GM12878 (cell line): ENCODE results near the gene PLEKHJ1. TPM values are rescaled to one million over a fixed set of nuclear protein-coding genes. Genes with fewer than 3 reads are reported as not detected.
A peak's percentile ranks its signal among the peaks of the same experiment; 100 is the strongest.

Experiments
- ATAC-seq: fragments of 200-7000 bp; cut with Tn5 transposase; 3 replicates; pipeline ENCODE4 v1.9.1; 2020; ENCODE audit warnings: mild to moderate bottlenecking, moderate library complexity
- BruUV-seq: library from RNA; stranded (reverse); fragments of 400-500 nt; replicated peaks from 2 replicates; lab custom pipeline; 2021; lab: Mats Ljungman, UMichigan
- CTCF ChIA-PET: fragments of 300-600 bp; sonication (Branson Sonifier 250); formaldehyde crosslinking; extraction: SDS; loops from one replicate; lab custom pipeline; 2021; ENCODE audit warnings: inconsistent platforms; lab: Yijun Ruan, JAX
- POLR2A ChIA-PET: fragments of 350-600 bp; formaldehyde crosslinking; extraction: SDS; loops from one replicate; lab custom pipeline; 2021; ENCODE audit warnings: inconsistent platforms; lab: Charles Lee
- RAD21 ChIA-PET: fragments of 300-600 bp; sonication (Branson Sonifier 250); formaldehyde crosslinking; loops from one replicate; lab custom pipeline; 2023; ENCODE audit warnings: antibody characterized with exemption; ENCODE audit not compliant: unreplicated experiment; lab: Charles Lee
- SMC1A ChIA-PET: fragments of 300-600 bp; sonication (Branson Sonifier 250); formaldehyde crosslinking; loops from one replicate; lab custom pipeline; 2023; ENCODE audit not compliant: unreplicated experiment, uncharacterized antibody; lab: Charles Lee
- DNase-seq: peaks from one replicate; pipeline ENCODE4 v3.0.0-alpha.2; 2011; ENCODE audit warnings: low read depth, low spot score
- FAIRE-seq: peaks from 3 replicates; lab custom pipeline; 2011; peaks lifted over from hg19 to GRCh38; lab: Jason Lieb, UNC
- H2AFZ ChIP-seq: 2 replicates; pipeline ENCODE4 v1.6.0; 2011; ENCODE audit warnings: low read depth, low read length, control low read depth; ENCODE audit not compliant: control insufficient read depth
- H3K27ac ChIP-seq: 2 replicates; pipeline ENCODE4 v1.5.1; 2011; ENCODE audit warnings: control low read depth; ENCODE audit not compliant: control insufficient read depth, insufficient read depth
- H3K27me3 ChIP-seq, 2 experiments: replicated peaks in 1 of 2; 2 replicates each; pipeline versions ENCODE4 v1.6.0 to v1.6.1; 2011; ENCODE audit warnings: low read length in 1 of 2; ENCODE audit not compliant: control insufficient read depth in 2 of 2, insufficient read depth in 2 of 2
- H3K36me3 ChIP-seq, 2 experiments: 2 replicates each; pipeline ENCODE4 v1.5.1; 2011; ENCODE audit warnings: low read length in 1 of 2; ENCODE audit not compliant: control insufficient read depth in 2 of 2, insufficient read depth in 2 of 2
- H3K4me1 ChIP-seq: 2 replicates; pipeline ENCODE4 v1.6.1; 2011; ENCODE audit warnings: mild to moderate bottlenecking, low read length, moderate library complexity, mixed read lengths; ENCODE audit not compliant: control insufficient read depth, insufficient read depth
- H3K4me2 ChIP-seq: 2 replicates; pipeline ENCODE4 v1.6.0; 2011; ENCODE audit warnings: control low read depth; ENCODE audit not compliant: control insufficient read depth, insufficient read depth
- H3K4me3 ChIP-seq: fragments of 200-600 bp; sonication (generic); 2 replicates; pipeline ENCODE4 v1.5.1; 2016
- H3K79me2 ChIP-seq: 2 replicates; pipeline ENCODE4 v1.6.0; 2011; ENCODE audit warnings: low read length; ENCODE audit not compliant: control insufficient read depth, insufficient read depth
- H3K9ac ChIP-seq: 2 replicates; pipeline ENCODE4 v1.8.0; 2011; ENCODE audit warnings: low read length, control low read depth, mixed read lengths; ENCODE audit not compliant: control insufficient read depth, insufficient read depth
- H3K9me3 ChIP-seq: replicated peaks from 3 replicates; pipeline ENCODE4 v1.5.1; 2011; ENCODE audit warnings: mild to moderate bottlenecking, low read length; ENCODE audit not compliant: control insufficient read depth, insufficient read depth
- H4K20me1 ChIP-seq: 2 replicates; pipeline ENCODE4 v1.6.0; 2011; ENCODE audit not compliant: control insufficient read depth, insufficient read depth
- FOXM1 ChIP-seq: IDR thresholded peaks from 2 replicates; pipeline ENCODE4 v1.6.1; 2012; ENCODE audit warnings: low read depth, mild to moderate bottlenecking, inconsistent platforms, low read length, moderate library complexity
- NBN ChIP-seq: fragments of 450-650 bp; IDR thresholded peaks from 2 replicates; pipeline ENCODE4 v1.6.1; 2016
- PML ChIP-seq: IDR thresholded peaks from 2 replicates; pipeline ENCODE4 v1.6.1; 2012; ENCODE audit warnings: low read length, inconsistent platforms
- POLR2A ChIP-seq: IDR thresholded peaks from 2 replicates; pipeline ENCODE4 v1.6.1; 2011; ENCODE audit warnings: low read depth, mild to moderate bottlenecking, low read length
- POLR2AphosphoS2 ChIP-seq: IDR thresholded peaks from 2 replicates; pipeline ENCODE4 v1.6.1; 2011; ENCODE audit warnings: low read depth, mild to moderate bottlenecking, low read length, improper control_type of control experiment, moderate library complexity
- POLR2AphosphoS5 ChIP-seq: IDR thresholded peaks from 2 replicates; pipeline ENCODE4 v1.6.1; 2011; ENCODE audit warnings: mild to moderate bottlenecking, low read length, inconsistent platforms
- RAD21 ChIP-seq: IDR thresholded peaks from 2 replicates; pipeline ENCODE4 v1.6.1; 2011; ENCODE audit warnings: mild to moderate bottlenecking, low read depth, low read length, moderate library complexity; ENCODE audit not compliant: insufficient read depth
- SMC3 ChIP-seq: IDR thresholded peaks from 2 replicates; pipeline ENCODE4 v1.6.1; 2011; ENCODE audit warnings: low read length, improper control_type of control experiment, borderline replicate concordance
- SREBF1 ChIP-seq: IDR thresholded peaks from 2 replicates; pipeline ENCODE4 v1.6.1; 2012; ENCODE audit warnings: mild to moderate bottlenecking, low read length
- ZBED1 ChIP-seq: IDR thresholded peaks from 2 replicates; pipeline ENCODE4 v1.6.1; 2016; ENCODE audit warnings: borderline replicate concordance
- ZNF24 ChIP-seq: fragments of 450-650 bp; IDR thresholded peaks from 2 replicates; pipeline ENCODE4 v1.6.1; 2017; ENCODE audit warnings: antibody characterized with exemption, mild to moderate bottlenecking
- WGBS: methylation state at CpG from one replicate; pipeline ENCODE4 v1.1.6; 2016; ENCODE audit warnings: low lambda C conversion rate; ENCODE audit not compliant: insufficient replicate concordance, insufficient coverage; ENCODE audit errors: missing lambda C conversion rate; 5-methylcytosine and 5-hydroxymethylcytosine counted together
- in situ Hi-C: fragments of 300-500 bp; cut with MboI; formaldehyde crosslinking; loops from 9 replicates; pipeline ENCODE4 v1.14.3; 2018; ENCODE audit warnings: mixed read lengths
- intact Hi-C: fragments of 100-400 bp; cut with micrococcal nuclease; formaldehyde crosslinking; loops from one replicate; pipeline ENCODE4 v1.14.2; 2022; ENCODE audit not compliant: unreplicated experiment
- polyA plus RNA-seq, 11 experiments: library from polyadenylated mRNA; depleted of rRNA in 4 of 11; unstranded in 6 of 11; stranded (reverse) in 5 of 11; fragments of >200 nt; fragmentation: Nextera tagmentation in 4 of 11; fragmentation: Illumina TruSeq in 1 of 11; extraction: Ambion mirVana in 4 of 11; extraction: Trizol in 1 of 11; gene quantifications; 1 replicate in 1 of 11; 2 replicates in 10 of 11; pipeline versions ENCODE4 v1.2.1 to v1.2.3, GENCODE V29; 2011 to 2016; ENCODE audit warnings: inconsistent platforms in 2 of 11, missing spikeins in 2 of 11, low read depth in 1 of 11
- total RNA-seq, 4 experiments: library from RNA; depleted of rRNA in 3 of 4; stranded (reverse); fragments of >200 nt in 3 of 4; fragmentation: Illumina TruSeq in 1 of 4; extraction: Trizol in 1 of 4; gene quantifications; 2 replicates each; pipeline versions ENCODE4 v1.2.1 to v1.2.3, GENCODE V29; 2013 to 2021
- TF ChIP-seq, protein P1 (sequence below), 3 experiments: IDR thresholded peaks in 2 of 3; conservative IDR thresholded peaks in 1 of 3; 2 replicates each; pipeline ENCODE4 v1.5.1; 2011; ENCODE audit warnings: low read depth in 3 of 3, low read length in 3 of 3, mild to moderate bottlenecking in 3 of 3, control low read depth in 2 of 3, moderate library complexity in 2 of 3, inconsistent platforms in 1 of 3, mixed read lengths in 1 of 3; ENCODE audit not compliant: control insufficient read depth in 2 of 3, insufficient read depth in 1 of 3; ENCODE audit errors: extremely low read depth in 1 of 3

Gene PLEKHJ1
- total and polyA plus RNA-seq, 10 of the 15 experiments (the other 5 are each of a cell fraction or from before 2014, with no cell fraction given), result 1.3 to 133 (median 75.0) TPM

- intact Hi-C loops (loop anchor here (10.0 kb wide), 1 partner anchor 137 kb away; the partner anchor contains the start of genes IZUMO4 and MOB3A), in situ Hi-C loops (loop anchor here (5.0 kb wide), 1 partner anchor 86 kb away; no protein-coding TSS in a partner anchor)
- H3K9ac ChIP-seq, result no peak overlapping the region
- H4K20me1 ChIP-seq, result no peaks in the 10 kb centered on the region
- ATAC-seq, result no peak
- peaks cover 12% of the 10 kb centered on the region for H3K4me1 ChIP-seq
- no peaks in the 10 kb centered on the region for H3K27me3 ChIP-seq
- no peak overlapping the region for H3K4me3 ChIP-seq
- no peaks in the 10 kb centered on the region for H3K9me3 ChIP-seq
- WGBS, result 83% methylated on average over 21 of the region's 21 CpGs
- DNase-seq, result no peak
- BruUV-seq, result no TSS peak
- TF ChIP-seq NBN, result no peak
- TF ChIP-seq ZBED1, result peak; percentile 40; the same call in 1 of the 2 replicates
- TF ChIP-seq SREBF1, result no peak
- TF ChIP-seq FOXM1, result no peak
- TF ChIP-seq, protein P1, sequence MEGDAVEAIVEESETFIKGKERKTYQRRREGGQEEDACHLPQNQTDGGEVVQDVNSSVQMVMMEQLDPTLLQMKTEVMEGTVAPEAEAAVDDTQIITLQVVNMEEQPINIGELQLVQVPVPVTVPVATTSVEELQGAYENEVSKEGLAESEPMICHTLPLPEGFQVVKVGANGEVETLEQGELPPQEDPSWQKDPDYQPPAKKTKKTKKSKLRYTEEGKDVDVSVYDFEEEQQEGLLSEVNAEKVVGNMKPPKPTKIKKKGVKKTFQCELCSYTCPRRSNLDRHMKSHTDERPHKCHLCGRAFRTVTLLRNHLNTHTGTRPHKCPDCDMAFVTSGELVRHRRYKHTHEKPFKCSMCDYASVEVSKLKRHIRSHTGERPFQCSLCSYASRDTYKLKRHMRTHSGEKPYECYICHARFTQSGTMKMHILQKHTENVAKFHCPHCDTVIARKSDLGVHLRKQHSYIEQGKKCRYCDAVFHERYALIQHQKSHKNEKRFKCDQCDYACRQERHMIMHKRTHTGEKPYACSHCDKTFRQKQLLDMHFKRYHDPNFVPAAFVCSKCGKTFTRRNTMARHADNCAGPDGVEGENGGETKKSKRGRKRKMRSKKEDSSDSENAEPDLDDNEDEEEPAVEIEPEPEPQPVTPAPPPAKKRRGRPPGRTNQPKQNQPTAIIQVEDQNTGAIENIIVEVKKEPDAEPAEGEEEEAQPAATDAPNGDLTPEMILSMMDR (IDR thresholded peaks at IDR 0.05 in 2 of 3, conservative IDR thresholded peaks at IDR 0.05 in 1 of 3; ENCODE audit: control insufficient read depth in 2 of 3, extremely low read depth in 1 of 3, insufficient read depth in 1 of 3, low read depth in 3 of 3, low read length in 3 of 3), result peak in 2 of 3 experiments; percentile 10 to 29; a peak in 2 of 6 replicates
- TF ChIP-seq ZNF24, result no peak
- TF ChIP-seq PML, result peak; percentile 58; the same call in 1 of the 2 replicates
- peak; percentile 72 for TF ChIP-seq POLR2A
- peak; percentile 25; the same call in 1 of the 2 replicates for TF ChIP-seq RAD21
- TF ChIP-seq POLR2AphosphoS2, result peak; percentile 23; the same call in 1 of the 2 replicates
- TF ChIP-seq SMC3, result 0 out of 2 replicates have a peak, but pooled peaks have one; percentile 5
- TF ChIP-seq POLR2AphosphoS5, result peak; percentile 57
- FAIRE-seq, result no peak
- ChIA-PET POLR2A (interaction anchor here (0.6 kb wide), 1 partner anchor 71 kb away, joined by 3 read pairs; no protein-coding TSS in a partner anchor), RAD21 (interaction anchor here (1.0 to 1.3 kb wide), 2 partner anchors 63 to 161 kb away, joined by 3 to 4 read pairs; no protein-coding TSS in a partner anchor), SMC1A (no interaction called here), CTCF (no interaction called here)
- H3K79me2 ChIP-seq, result peaks cover 33% of the 10 kb centered on the region
- peaks cover 0 to 32% of the 10 kb centered on the region in 2 experiments; a peak in 3 of 4 replicates for H3K36me3 ChIP-seq
- H2AFZ ChIP-seq, result no peak overlapping the region
- no peak overlapping the region for H3K4me2 ChIP-seq
- H3K27ac ChIP-seq, result no peak overlapping the region
Observed at GRCh38 chr19:2231621-2232221, 4.4 kb downstream of the PLEKHJ1 start.
